ENCODE data around the gene CT47C1. TPM values are rescaled to one million over a fixed set of nuclear protein-coding genes. Genes with fewer than 3 reads are reported as not detected.

The CT47C1 gene
- polyA plus RNA-seq, 1 experiment, result not detected

DNA sequence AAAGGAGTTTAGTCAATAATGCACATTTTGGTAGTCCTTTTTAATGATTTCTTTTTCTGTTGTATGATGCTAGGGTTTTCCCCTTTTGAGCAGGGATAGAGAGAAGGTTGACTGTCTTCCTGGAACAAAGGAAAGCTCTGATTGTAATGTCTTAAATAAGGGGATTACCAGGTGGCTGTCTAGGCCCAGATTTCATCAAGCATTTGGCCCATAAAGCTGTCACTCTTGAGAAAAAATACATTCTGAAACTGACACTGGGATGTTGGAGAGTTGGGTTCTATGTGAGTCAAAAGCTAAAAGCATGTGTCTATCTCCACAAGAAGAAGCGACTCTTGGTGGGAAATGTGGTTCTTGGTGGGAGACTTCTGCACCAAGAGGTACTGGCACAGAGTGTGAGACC is 28.4 kb downstream of the CT47C1 start:
- H3K36me3 ChIP-seq (ENCODE audit: control insufficient read depth, insufficient read depth, low read length), result no peaks in the 10 kb centered on the region
- DNase-seq (ENCODE audit: low read depth), result no peak
- TF ChIP-seq, protein P1, sequence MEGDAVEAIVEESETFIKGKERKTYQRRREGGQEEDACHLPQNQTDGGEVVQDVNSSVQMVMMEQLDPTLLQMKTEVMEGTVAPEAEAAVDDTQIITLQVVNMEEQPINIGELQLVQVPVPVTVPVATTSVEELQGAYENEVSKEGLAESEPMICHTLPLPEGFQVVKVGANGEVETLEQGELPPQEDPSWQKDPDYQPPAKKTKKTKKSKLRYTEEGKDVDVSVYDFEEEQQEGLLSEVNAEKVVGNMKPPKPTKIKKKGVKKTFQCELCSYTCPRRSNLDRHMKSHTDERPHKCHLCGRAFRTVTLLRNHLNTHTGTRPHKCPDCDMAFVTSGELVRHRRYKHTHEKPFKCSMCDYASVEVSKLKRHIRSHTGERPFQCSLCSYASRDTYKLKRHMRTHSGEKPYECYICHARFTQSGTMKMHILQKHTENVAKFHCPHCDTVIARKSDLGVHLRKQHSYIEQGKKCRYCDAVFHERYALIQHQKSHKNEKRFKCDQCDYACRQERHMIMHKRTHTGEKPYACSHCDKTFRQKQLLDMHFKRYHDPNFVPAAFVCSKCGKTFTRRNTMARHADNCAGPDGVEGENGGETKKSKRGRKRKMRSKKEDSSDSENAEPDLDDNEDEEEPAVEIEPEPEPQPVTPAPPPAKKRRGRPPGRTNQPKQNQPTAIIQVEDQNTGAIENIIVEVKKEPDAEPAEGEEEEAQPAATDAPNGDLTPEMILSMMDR (IDR thresholded peaks at IDR 0.05; ENCODE audit: insufficient read depth, low read depth, low read length), result no peak
- no peaks in the 10 kb centered on the region for H3K27me3 ChIP-seq (ENCODE audit: control insufficient read depth, insufficient read depth, low read length)
- no peak overlapping the region for H3K4me3 ChIP-seq (ENCODE audit: low read depth, low read length)
- ChIA-PET POLR2A (no interaction called here), CTCF (interaction anchor here (1.2 to 1.7 kb wide), 2 partner anchors 18 to 412 kb away, joined by 4 to 6 read pairs; no protein-coding TSS in a partner anchor)

DNA sequence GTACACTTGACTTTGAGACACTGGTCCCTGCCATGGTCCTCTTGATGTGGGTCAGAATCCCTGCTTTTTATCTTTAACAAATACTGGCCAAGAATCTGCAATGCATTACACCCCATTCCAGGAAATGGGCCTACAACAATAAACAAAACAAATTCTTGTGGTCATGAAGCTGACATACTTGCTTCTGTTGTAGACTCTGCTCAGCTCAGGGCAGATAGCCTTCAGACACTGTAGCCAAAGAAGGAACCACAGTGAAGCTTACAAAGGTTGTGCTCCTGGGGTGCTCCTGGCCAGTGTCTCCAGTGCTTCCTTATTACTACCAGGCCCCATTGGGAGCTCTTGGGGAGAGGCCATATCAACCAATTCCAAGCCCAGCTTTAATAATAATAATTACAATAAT is 33.0 kb downstream of the CT47C1 start:
- POLR2A ChIA-PET, result no interaction called here
- DNase-seq (ENCODE audit: low read depth), result no peak
- H3K36me3 ChIP-seq (ENCODE audit: control insufficient read depth, insufficient read depth, low read length), result no peaks in the 10 kb centered on the region
- H3K4me3 ChIP-seq (ENCODE audit: low read depth, low read length), result no peak overlapping the region
- CTCF ChIA-PET, result interaction anchor here (1.4 kb wide), 1 partner anchor 13 kb away, joined by 7 read pairs; no protein-coding TSS in a partner anchor
- no peaks in the 10 kb centered on the region for H3K27me3 ChIP-seq (ENCODE audit: control insufficient read depth, insufficient read depth, low read length)
- TF ChIP-seq, protein P1 (IDR thresholded peaks at IDR 0.05; ENCODE audit: insufficient read depth, low read depth, low read length), result no peak

DNA sequence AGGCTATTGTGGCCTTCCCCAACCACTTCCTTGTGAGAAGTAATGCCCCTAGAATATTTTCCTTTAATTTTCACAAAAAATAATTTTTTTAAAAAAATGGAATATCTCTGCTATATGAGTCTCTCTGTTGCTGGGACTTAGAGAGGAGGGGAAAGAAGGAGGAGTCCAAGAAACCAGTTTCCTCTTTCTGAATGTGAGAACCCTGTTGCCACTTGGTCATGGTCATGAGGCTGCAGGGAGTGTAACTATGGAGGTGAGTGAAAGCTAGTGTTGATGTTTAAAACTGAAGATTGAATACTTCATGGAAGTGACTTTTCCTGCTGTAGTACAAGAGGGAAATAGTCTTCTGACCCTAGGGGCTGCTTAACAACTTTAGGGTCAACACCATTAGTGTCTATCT is 34.4 kb downstream of the CT47C1 start:
- TF ChIP-seq, protein P1 (IDR thresholded peaks at IDR 0.05; ENCODE audit: insufficient read depth, low read depth, low read length), result no peak
- POLR2A ChIA-PET, result no interaction called here
- DNase-seq (ENCODE audit: low read depth), result no peak

DNA sequence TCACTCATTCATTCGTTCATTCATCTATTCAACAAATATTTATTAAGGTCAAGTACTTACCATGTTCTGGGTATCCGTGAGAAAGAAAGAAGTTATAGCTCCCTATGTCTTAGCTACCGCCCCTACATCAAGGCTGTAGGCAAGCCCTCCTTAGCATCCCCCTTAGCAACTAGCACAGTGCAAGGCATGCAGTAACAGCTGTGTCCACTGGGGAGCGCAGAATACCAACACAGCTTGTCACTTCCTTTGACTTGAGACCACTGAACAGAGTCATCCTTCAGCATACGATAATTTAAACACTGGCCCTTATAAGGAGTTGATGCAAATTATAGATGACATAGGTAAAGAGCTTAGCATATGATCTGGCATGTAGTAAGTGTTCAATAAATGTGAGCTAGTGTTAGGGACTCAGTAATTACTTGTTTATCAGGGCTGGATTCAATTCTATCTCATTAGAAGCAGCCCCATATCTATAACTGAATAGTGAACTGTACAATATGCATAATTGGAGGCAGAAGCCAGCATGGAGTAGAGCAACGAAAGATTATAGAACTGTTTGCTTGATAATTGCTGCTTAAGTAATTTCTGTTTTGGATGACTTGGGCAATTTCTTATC is 46.1 kb downstream of the CT47C1 start:
- CTCF ChIA-PET, result interaction anchor here (0.8 to 2.5 kb wide), 10 partner anchors 11 to 147 kb away, joined by 3 to 9 read pairs (median 4); no protein-coding TSS in a partner anchor
- POLR2A ChIA-PET, result no interaction called here
- TF ChIP-seq, protein P1 (IDR thresholded peaks at IDR 0.05; ENCODE audit: insufficient read depth, low read depth, low read length), result peak; percentile 79

More for the DNA sequence above, 34.4 kb downstream of the CT47C1 start:
- CTCF ChIA-PET, result no interaction called here
- Histone ChIP-seq H3K4me3 (ENCODE audit: low read depth, low read length) (no peak overlapping the region), H3K36me3 (ENCODE audit: control insufficient read depth, insufficient read depth, low read length) (no peaks in the 10 kb centered on the region), H3K27me3 (ENCODE audit: control insufficient read depth, insufficient read depth, low read length) (no peaks in the 10 kb centered on the region)

DNA sequence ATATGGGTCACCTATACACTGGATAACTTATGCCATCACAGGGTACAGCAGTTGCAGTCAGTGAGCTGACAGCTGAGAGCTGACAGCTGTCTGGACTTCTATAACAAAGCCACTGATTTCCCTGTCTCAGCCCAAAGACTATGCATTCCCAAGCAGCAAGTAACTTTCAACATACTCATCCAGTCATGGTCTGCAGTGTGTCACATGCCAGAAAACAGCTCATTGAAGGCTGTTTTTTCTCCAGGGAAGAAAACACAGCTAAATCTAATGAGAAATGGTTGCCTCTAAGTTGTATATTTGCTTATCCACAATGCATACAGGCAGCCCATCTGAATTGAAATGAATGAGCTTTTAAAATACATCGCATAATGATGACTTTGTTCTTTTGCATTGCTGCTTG is 48.5 kb downstream of the CT47C1 start:
- Histone ChIP-seq H3K4me3 (ENCODE audit: low read depth, low read length) (no peak overlapping the region), H3K36me3 (ENCODE audit: control insufficient read depth, insufficient read depth, low read length) (no peaks in the 10 kb centered on the region), H3K27me3 (ENCODE audit: control insufficient read depth, insufficient read depth, low read length) (peaks cover 1% of the 10 kb centered on the region; the same call in 1 of the 2 replicates)
- ChIA-PET CTCF (interaction anchor here (1.3 kb wide), 1 partner anchor 96 kb away, joined by 3 read pairs; no protein-coding TSS in a partner anchor), POLR2A (no interaction called here)
- no peak for DNase-seq (ENCODE audit: low read depth)
- TF ChIP-seq, protein P1 (IDR thresholded peaks at IDR 0.05; ENCODE audit: insufficient read depth, low read depth, low read length), result no peak

More for the DNA sequence above, 46.1 kb downstream of the CT47C1 start:
- Histone ChIP-seq H3K36me3 (ENCODE audit: control insufficient read depth, insufficient read depth, low read length) (no peaks in the 10 kb centered on the region), H3K27me3 (ENCODE audit: control insufficient read depth, insufficient read depth, low read length) (peaks cover 1% of the 10 kb centered on the region; the same call in 1 of the 2 replicates), H3K4me3 (ENCODE audit: low read depth, low read length) (no peak overlapping the region)
- DNase-seq (ENCODE audit: low read depth), result no peak

Other genes starting within 250 kb of the CT47C1 start
- not detected in 2 replicates for gene ZCCHC12, start 249.2 kb upstream of the CT47C1 start, polyA plus RNA-seq (2011; rRNA removed)
- gene LONRF3, start 98.4 kb upstream of the CT47C1 start, polyA plus RNA-seq (2011; rRNA removed), result not detected in 2 replicates
- not detected in 2 replicates for gene KIAA1210, start 54.8 kb downstream of the CT47C1 start, polyA plus RNA-seq (2011; rRNA removed)
- gene PGRMC1, start 163.3 kb downstream of the CT47C1 start, polyA plus RNA-seq (2011; rRNA removed), result 99.1 and 169 TPM in 2 replicates